ENCODE data around the gene SLC35F3. TPM values are rescaled to one million over a fixed set of nuclear protein-coding genes. Genes with fewer than 3 reads are reported as not detected.
"Not testable (repeated sequence)": the region's sequence is repeated elsewhere in the genome, so short reads cannot be mapped to it uniquely, and the experiment has no call there.

Gene SLC35F3
- total RNA-seq, 2 donors from 2014 or later = 0.24 to 2.4 TPM

DNA sequence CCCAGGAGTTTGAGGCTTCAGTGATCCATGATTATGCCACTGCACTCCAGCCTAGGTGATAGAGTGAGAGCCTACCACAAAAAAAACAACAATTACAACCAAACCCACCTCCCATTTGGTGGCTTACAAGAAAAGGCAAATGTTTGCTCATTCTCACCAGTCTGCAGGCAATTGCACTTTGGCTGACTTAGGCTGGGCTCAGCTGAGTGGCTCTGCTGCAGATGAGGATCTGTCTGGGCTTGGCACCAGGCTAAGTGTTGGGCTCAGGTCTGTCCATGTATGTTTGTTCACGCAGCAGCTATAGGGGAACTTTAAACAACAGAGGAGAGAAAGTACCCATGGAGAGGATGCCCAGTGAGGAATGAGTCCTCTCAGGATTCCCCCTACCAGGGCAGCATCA is 440.8 kb downstream of the SLC35F3 start:
- no peak overlapping the region for H3K27ac Mint-ChIP-seq

GRCh38 chr1:234348964-234349363 is 444.5 kb downstream of the SLC35F3 start:
- ATAC-seq (replicated peaks in 1 of 2) (no peak), DNase-seq (no peak)
- no peaks in the 10 kb centered on the region for H3K4me1 Mint-ChIP-seq (ENCODE audit: low read depth)
- H3K36me3 Mint-ChIP-seq (ENCODE audit: insufficient read depth in 2 of 2) = no peaks in the 10 kb centered on the region
- no peak overlapping the region for H3K4me3 Mint-ChIP-seq
- H3K9me3 Mint-ChIP-seq = no peaks in the 10 kb centered on the region
- no peak overlapping the region for H3K27ac Mint-ChIP-seq
- H3K27me3 Mint-ChIP-seq (ENCODE audit: low read depth) = no peaks in the 10 kb centered on the region

More for the DNA sequence above, 440.8 kb downstream of the SLC35F3 start:
- ATAC-seq (replicated peaks in 1 of 2) (no peak), DNase-seq (no peak)
- H3K27me3 Mint-ChIP-seq (ENCODE audit: low read depth) = peaks cover under 1% of the 10 kb centered on the region
- no peak overlapping the region for H3K4me3 Mint-ChIP-seq
- H3K4me1 Mint-ChIP-seq (ENCODE audit: low read depth) = no peaks in the 10 kb centered on the region
- peaks cover 3 to 5% of the 10 kb centered on the region in 2 donors for H3K9me3 Mint-ChIP-seq
- no peaks in the 10 kb centered on the region for H3K36me3 Mint-ChIP-seq (ENCODE audit: insufficient read depth in 2 of 2)

DNA sequence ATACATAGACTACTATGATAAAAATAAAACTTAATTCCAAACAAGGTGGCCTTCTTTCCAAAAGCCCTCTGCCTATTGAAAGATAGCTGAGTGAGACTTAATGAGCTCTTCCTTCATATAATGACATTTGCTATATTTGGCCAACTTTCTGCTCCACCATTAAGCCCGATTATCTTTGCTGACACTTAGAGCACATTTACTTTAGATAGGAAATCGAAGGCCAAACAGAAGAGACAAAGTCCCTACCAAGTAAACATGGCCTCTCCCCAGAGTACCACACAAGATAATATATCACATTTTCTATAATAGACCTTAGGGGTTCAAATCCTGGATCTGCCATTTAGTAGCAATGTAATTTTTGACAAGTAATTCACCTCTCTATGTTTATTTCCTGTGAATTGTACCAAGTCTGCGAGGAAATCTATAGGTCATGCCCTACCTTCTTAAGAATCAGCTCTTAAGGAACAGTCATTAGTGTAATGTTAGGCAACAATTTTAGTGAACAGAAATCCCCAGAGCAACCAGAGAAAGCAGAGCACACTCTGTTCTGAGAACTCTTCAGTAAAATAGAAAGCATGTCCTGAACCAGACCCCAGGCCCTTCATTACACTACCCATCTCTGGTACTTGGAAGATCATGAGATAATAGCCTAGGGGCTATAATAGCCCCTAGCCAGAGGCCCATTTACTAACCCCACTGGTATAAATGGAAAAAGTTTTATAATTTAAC is 451.5 kb downstream of the SLC35F3 start:
- Mint-ChIP-seq H3K27ac (peak overlapping the region; percentile 64), H3K36me3 (ENCODE audit: insufficient read depth in 2 of 2) (no peaks in the 10 kb centered on the region), H3K4me1 (ENCODE audit: low read depth) (no peaks in the 10 kb centered on the region), H3K27me3 (ENCODE audit: low read depth) (peaks cover 2% of the 10 kb centered on the region), H3K4me3 (peak overlapping the region; percentile 44 to 71), H3K9me3 (no peaks in the 10 kb centered on the region)
- ATAC-seq (replicated peaks in 1 of 2) = peak; percentile 54 to 89
- DNase-seq = no peak

DNA sequence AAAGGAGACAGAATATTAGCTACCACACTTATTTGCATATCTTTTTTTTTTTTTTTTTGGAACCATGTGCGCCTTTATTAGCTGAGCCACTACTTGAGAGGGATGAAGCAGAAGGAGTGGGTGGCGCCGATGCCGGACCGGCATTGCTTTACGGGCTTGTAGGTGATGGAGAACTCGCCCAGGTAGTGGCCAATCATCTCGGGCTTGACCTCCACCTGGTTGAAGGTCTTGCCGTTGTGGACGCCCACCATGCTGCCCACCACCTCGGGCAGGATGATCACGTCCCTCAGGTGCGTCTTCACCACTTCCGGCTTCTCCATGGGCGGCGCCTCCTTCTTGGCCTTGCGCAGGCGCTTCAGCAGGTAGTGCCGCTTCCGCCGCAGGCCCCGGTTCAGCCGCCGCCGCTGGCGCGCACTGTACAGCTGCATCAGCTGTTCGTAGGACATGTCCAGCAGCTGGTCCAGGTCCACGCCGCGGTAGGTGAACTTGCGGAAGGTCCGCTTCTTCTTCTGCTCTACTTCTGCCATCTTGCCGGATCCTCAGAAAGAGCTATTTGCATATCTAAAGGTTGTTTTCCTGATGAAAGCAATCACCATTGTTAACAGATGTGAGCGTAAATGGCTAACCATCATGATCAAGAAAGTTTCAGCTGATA is 452.3 kb downstream of the SLC35F3 start:
- peak overlapping the region; percentile 44 to 71 for H3K4me3 Mint-ChIP-seq
- H3K9me3 Mint-ChIP-seq; H3K4me1 Mint-ChIP-seq (ENCODE audit: low read depth); H3K36me3 Mint-ChIP-seq (ENCODE audit: insufficient read depth in 2 of 2); H3K27me3 Mint-ChIP-seq (ENCODE audit: low read depth): not testable (repeated sequence)
- ATAC-seq (replicated peaks in 1 of 2) (peak; percentile 49 to 70), DNase-seq (peak; percentile 33 to 42)
- peak overlapping the region; percentile 64 for H3K27ac Mint-ChIP-seq

- peak overlapping the region; percentile 71 to 74 for H3K4me3 Mint-ChIP-seq
- H3K4me1 Mint-ChIP-seq (ENCODE audit: low read depth) = no peaks in the 10 kb centered on the region
- ATAC-seq (replicated peaks in 1 of 2) = no peak
- peaks cover 6% of the 10 kb centered on the region for H3K27me3 Mint-ChIP-seq (ENCODE audit: low read depth)
- H3K27ac Mint-ChIP-seq = no peak overlapping the region
- no peaks in the 10 kb centered on the region for H3K9me3 Mint-ChIP-seq
- H3K36me3 Mint-ChIP-seq (ENCODE audit: insufficient read depth in 2 of 2) = no peaks in the 10 kb centered on the region
- DNase-seq = no peak
Measured at GRCh38 chr1:234357831-234358230, 453.4 kb downstream of the SLC35F3 start.

GRCh38 chr1:234361102-234361603 is 456.7 kb downstream of the SLC35F3 start:
- Mint-ChIP-seq H3K4me3 (no peak overlapping the region), H3K27me3 (ENCODE audit: low read depth) (peaks cover 6% of the 10 kb centered on the region), H3K4me1 (ENCODE audit: low read depth) (no peaks in the 10 kb centered on the region), H3K36me3 (ENCODE audit: insufficient read depth in 2 of 2) (no peaks in the 10 kb centered on the region), H3K27ac (no peak overlapping the region), H3K9me3 (no peaks in the 10 kb centered on the region)
- ATAC-seq (replicated peaks in 1 of 2) (no peak), DNase-seq (no peak)

GRCh38 chr1:234362558-234362957 is 458.1 kb downstream of the SLC35F3 start:
- Mint-ChIP-seq H3K4me3 (no peak overlapping the region), H3K9me3 (no peaks in the 10 kb centered on the region), H3K4me1 (ENCODE audit: low read depth) (no peaks in the 10 kb centered on the region), H3K27me3 (ENCODE audit: low read depth) (peaks cover 6% of the 10 kb centered on the region), H3K27ac (no peak overlapping the region), H3K36me3 (ENCODE audit: insufficient read depth in 2 of 2) (no peaks in the 10 kb centered on the region)
- ATAC-seq (replicated peaks in 1 of 2) = no peak
- no peak for DNase-seq

GRCh38 chr1:234368320-234369032 is 464.0 kb downstream of the SLC35F3 start:
- peaks cover 4 to 7% of the 10 kb centered on the region in 2 donors for H3K36me3 Mint-ChIP-seq (ENCODE audit: insufficient read depth in 2 of 2)
- H3K4me3 Mint-ChIP-seq = peak overlapping the region; percentile 9 to 43
- peak overlapping the region; percentile 6 for H3K27ac Mint-ChIP-seq
- no peaks in the 10 kb centered on the region for H3K27me3 Mint-ChIP-seq (ENCODE audit: low read depth)
- DNase-seq (peak; percentile 16 to 50), ATAC-seq (replicated peaks in 1 of 2) (peak in 1 of 2 donors; percentile 38)
- peaks cover 31% of the 10 kb centered on the region for H3K4me1 Mint-ChIP-seq (ENCODE audit: low read depth)
- H3K9me3 Mint-ChIP-seq = no peaks in the 10 kb centered on the region

- DNase-seq (no peak), ATAC-seq (replicated peaks in 1 of 2) (no peak)
- peaks cover 32% of the 10 kb centered on the region for H3K4me1 Mint-ChIP-seq (ENCODE audit: low read depth)
- H3K27me3 Mint-ChIP-seq (ENCODE audit: low read depth) = no peaks in the 10 kb centered on the region
- peak overlapping the region; percentile 9 to 43 for H3K4me3 Mint-ChIP-seq
- H3K9me3 Mint-ChIP-seq = no peaks in the 10 kb centered on the region
- peak overlapping the region; percentile 6 for H3K27ac Mint-ChIP-seq
- peaks cover 4 to 8% of the 10 kb centered on the region in 2 donors for H3K36me3 Mint-ChIP-seq (ENCODE audit: insufficient read depth in 2 of 2)
Measured at GRCh38 chr1:234369033-234369430, 464.6 kb downstream of the SLC35F3 start.

GRCh38 chr1:234369784-234370183 is 465.3 kb downstream of the SLC35F3 start:
- peaks cover 4 to 10% of the 10 kb centered on the region in 2 donors for H3K36me3 Mint-ChIP-seq (ENCODE audit: insufficient read depth in 2 of 2)
- H3K9me3 Mint-ChIP-seq = no peaks in the 10 kb centered on the region
- H3K4me1 Mint-ChIP-seq (ENCODE audit: low read depth) = peaks cover 40% of the 10 kb centered on the region
- ATAC-seq (replicated peaks in 1 of 2) = no peak
- no peaks in the 10 kb centered on the region for H3K27me3 Mint-ChIP-seq (ENCODE audit: low read depth)
- no peak overlapping the region for H3K27ac Mint-ChIP-seq
- peak overlapping the region in 1 of 2 donors; percentile 54 for H3K4me3 Mint-ChIP-seq
- DNase-seq = no peak

DNA sequence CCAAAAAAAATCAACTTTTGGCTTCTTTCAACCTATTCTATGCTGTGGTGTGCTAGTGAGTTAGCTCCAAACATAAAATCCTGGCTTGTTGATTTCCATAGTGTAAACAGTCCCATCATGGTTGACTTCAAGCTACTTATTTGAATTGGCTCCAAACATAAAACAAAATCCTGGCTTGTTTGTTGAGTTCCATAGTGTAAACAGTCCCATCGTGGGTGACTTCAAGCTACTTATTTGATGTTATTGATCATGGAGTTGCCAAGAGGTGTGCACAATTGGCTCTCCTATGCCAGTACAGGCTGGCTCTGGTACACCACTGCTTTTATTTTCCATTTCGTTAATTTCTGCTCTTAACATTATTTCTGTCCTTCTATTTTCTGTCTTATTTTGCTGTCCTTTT is 466.9 kb downstream of the SLC35F3 start:
- no peak overlapping the region for H3K27ac Mint-ChIP-seq
- peaks cover 55% of the 10 kb centered on the region for H3K4me1 Mint-ChIP-seq (ENCODE audit: low read depth)

GRCh38 chr1:234372011-234372757 is 467.7 kb downstream of the SLC35F3 start:
- Mint-ChIP-seq H3K4me3 (peak overlapping the region; percentile 97 to 98), H3K9me3 (no peaks in the 10 kb centered on the region), H3K27me3 (ENCODE audit: low read depth) (no peaks in the 10 kb centered on the region), H3K27ac (peak overlapping the region; percentile 77), H3K4me1 (ENCODE audit: low read depth) (peaks cover 61% of the 10 kb centered on the region), H3K36me3 (ENCODE audit: insufficient read depth in 2 of 2) (peaks cover 10 to 20% of the 10 kb centered on the region in 2 donors)
- DNase-seq (no peak), ATAC-seq (replicated peaks in 1 of 2) (no peak)

More for the DNA sequence above, 466.9 kb downstream of the SLC35F3 start:
- Mint-ChIP-seq H3K4me3 (no peak overlapping the region), H3K9me3 (no peaks in the 10 kb centered on the region), H3K36me3 (ENCODE audit: insufficient read depth in 2 of 2) (peaks cover 6 to 14% of the 10 kb centered on the region in 2 donors), H3K27me3 (ENCODE audit: low read depth) (no peaks in the 10 kb centered on the region)
- DNase-seq (no peak), ATAC-seq (replicated peaks in 1 of 2) (no peak)
